GM12874 (cell line): ENCODE measurements around the gene CYP2R1.

Source experiments
- TF ChIP-seq, protein P1 (sequence below): IDR thresholded peaks from 2 replicates; pipeline ENCODE4 v1.5.1; 2011; ENCODE audit warnings: low read depth, mild to moderate bottlenecking, control low read depth, low read length, moderate library complexity; ENCODE audit not compliant: insufficient read depth

The CYP2R1 gene

DNA sequence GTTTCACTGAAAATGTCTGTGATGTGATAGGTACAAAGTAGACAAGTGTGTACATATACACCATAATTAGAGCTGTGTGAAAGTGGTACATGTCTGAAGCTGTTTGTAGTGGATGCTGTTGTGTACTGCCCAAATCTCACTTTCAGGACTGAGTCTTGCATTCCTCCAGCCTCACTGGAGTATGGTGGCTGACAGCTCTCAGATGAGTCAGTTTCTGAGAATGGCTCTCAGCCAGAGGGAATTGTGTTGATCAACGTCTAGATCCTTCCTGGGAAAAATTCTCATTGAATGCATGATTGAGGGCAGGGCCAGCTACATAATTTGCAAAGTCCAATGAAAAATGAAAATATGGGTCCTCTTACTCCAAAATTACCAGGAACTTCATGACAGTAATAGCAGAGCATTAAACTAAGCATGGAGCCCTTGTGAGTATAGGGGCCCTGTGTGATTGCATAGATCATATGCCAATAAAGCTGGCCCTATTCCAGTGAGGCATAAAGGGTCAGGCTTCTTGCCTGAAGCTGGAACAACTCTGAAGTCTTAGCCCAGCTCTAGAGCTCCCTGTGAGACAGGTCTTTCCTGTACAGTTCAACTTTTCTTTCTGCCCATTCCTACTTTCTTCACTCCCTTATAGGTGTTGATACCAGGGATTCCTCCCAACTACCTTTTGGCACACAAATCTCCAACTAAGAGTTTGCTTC is 10.8 kb upstream of the CYP2R1 start:
- TF ChIP-seq, protein P1, sequence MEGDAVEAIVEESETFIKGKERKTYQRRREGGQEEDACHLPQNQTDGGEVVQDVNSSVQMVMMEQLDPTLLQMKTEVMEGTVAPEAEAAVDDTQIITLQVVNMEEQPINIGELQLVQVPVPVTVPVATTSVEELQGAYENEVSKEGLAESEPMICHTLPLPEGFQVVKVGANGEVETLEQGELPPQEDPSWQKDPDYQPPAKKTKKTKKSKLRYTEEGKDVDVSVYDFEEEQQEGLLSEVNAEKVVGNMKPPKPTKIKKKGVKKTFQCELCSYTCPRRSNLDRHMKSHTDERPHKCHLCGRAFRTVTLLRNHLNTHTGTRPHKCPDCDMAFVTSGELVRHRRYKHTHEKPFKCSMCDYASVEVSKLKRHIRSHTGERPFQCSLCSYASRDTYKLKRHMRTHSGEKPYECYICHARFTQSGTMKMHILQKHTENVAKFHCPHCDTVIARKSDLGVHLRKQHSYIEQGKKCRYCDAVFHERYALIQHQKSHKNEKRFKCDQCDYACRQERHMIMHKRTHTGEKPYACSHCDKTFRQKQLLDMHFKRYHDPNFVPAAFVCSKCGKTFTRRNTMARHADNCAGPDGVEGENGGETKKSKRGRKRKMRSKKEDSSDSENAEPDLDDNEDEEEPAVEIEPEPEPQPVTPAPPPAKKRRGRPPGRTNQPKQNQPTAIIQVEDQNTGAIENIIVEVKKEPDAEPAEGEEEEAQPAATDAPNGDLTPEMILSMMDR = no peak

DNA sequence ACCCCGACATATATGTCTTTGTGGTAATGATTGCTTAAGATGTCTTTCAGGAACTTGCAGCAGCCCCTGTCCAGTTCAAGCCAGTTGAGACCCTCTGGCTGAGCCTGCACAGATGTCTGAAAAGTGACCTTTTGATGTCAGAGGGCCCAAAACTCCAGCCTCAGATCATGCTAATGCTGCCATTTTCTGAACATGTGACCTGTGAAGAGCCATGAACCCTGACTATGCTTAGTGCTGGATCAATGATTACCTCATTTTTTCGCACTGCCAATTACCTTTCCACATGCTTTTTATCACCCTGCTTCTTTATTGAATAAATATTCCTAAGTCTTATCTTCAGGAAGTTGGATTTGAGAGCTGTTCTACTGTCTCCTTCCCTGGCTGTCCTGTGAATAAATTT is 6.9 kb upstream of the CYP2R1 start:
- TF ChIP-seq, protein P1 = no peak

DNA sequence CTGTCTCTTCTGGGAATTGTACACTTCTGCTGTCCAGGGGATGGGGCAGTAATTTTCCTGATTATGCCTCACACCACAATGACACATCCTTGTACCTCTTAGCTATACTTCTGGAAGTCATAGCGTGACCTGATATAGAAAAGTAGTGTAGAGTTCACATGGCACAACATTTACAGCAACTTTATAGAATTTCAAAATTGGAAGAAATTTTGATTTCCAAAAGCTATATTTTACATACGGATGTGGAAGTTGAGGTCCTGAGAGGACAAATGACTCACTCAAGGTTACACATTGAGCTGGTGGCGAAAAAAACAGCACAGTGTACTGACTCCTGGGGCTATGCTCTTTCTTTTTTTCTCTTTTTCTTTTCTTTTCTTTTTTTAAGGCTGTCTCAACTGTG is 6.3 kb upstream of the CYP2R1 start:
- TF ChIP-seq, protein P1 = no peak

DNA sequence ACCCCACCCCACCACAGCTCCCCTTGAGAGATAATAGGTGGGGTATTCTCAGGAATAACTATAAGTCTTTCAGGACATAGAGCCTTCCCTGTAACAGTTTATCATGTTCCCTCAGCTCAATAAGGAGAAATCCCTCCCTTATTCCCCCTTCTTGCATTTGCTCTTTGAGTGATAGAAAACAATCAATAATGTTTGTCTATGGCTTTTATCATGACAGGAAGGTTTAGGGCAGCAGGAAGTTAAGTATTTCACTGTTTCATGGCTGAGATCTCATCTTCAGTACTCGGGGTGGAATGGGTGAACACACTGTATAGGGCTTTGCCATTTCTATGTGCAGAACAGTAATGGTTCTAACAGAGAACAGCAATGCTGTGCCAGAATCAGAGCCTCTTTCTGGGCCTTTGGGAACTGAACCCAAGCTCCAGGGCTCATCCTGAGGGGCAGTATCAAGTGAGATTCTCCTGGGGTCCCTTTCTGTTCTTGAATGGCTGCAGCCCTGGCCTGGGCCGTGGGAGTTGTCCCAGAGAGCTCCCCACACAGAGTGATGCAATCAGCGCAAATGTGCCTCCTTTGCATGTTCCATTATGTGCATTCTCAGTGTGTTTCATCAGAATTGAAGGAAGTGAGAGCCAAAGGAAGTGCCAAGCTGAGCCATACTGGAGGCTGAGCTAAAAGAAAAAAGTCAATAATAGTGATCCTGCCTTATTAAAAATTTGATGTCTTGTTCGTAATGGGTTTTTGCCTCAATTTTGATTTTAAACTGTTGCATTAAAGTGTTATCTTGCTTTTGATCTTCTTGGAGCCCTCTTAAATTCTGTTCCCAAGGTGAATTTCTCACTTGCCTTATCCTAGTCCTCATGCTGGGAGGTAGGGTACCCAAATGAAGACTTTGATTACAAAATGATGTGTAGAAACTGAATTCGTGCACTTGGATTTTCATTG is 2.9 kb upstream of the CYP2R1 start:
- TF ChIP-seq, protein P1 = no peak

DNA sequence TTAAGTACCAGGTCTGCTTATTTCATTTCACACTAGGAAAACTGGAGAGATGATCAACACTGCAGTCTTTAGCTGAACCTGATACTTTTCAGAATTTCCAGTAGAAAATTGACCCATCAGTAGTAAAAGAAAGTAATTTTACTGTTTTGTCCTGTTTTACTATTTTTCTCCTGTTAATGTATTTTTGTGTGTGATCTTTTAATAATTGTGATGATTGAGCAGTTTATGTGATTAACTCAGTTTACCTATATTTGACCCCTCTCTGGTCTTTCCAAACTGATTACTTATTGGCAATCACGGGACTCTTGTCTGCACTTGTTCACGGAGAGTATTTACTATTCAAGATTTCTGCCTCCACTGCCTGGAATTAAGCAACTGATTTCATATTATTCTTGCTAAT is 546 bp upstream of the CYP2R1 start:
- TF ChIP-seq, protein P1 = no peak

DNA sequence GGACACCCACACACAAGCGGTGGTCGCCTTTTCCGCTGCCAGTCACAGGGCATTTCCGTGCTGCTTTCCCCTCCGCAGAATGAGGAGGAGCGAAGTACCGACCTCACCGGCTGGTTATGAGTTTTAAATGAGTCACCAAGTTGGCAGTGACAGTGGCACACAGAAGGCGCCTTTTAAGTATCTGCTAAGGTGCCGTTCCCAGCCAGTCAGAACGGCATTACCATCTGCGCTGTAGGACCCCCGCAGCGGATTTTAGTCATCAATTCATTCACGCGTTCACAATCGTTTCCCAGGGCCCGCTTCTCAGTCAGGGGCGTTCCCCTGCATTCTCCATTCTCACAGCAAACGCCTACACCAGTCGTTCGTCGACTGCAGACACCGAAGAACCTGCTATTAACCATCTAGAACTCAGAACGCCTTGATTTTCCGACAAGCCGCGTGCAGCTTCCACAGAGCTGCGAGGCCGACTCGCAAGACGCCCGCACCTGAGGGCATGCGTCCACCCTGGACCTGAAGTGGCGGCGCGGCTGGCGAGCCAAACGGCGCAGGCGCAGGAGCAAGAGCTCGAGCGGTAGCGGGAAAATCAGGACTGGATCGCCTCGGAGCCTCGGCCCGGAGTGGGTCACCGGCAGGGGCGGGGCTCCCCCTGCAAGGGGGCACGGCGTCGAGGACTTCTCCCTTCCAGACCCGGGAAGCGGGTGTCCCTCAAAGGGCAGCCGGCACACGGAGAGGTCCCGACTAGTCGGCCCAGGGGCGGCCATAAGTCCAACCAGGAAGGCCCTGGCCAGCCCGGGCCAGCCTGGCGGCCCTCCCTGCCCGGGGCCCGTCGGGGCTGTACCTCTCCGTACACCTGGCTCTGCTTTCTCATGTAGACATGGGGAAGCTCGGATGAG is 642 bp downstream of the CYP2R1 start:
- TF ChIP-seq, protein P1 = no peak
